K562 (cell line): Measurements from ENCODE around the gene CCDC78. TPM values are rescaled to one million over a fixed set of nuclear protein-coding genes. Genes with fewer than 3 reads are reported as not detected.

ENCODE experiments used
- DMBX1 ChIP-seq: fragments of 250-450 bp; sonication (Bioruptor Pico); IDR thresholded peaks from 2 replicates; pipeline ENCODE4 v1.8.0; 2022; ENCODE audit warnings: inconsistent platforms, mild to moderate bottlenecking, moderate library complexity, borderline replicate concordance
- FOSL1 ChIP-seq: fragments of 200-800 bp; sonication (Bioruptor generic); conservative IDR thresholded peaks from 2 replicates; pipeline ENCODE4 v1.6.1; 2016; ENCODE audit warnings: missing genetic modification characterization, missing compliant biosample characterization
- GTF2E2 ChIP-seq: fragments of 200-800 bp; sonication (Bioruptor generic); IDR thresholded peaks from 2 replicates; pipeline ENCODE4 v1.6.1; 2016; ENCODE audit warnings: missing genetic modification characterization, missing compliant biosample characterization
- HDAC2 ChIP-seq: fragments of 450-650 bp; IDR thresholded peaks from 2 replicates; pipeline ENCODE4 v1.6.1; 2016; ENCODE audit warnings: mild to moderate bottlenecking
- JUND ChIP-seq, 2 experiments: IDR thresholded peaks; 2 replicates in 1 of 2; 3 replicates in 1 of 2; pipeline ENCODE4 v1.6.1; 2011; ENCODE audit warnings: borderline replicate concordance in 2 of 2, low read depth in 2 of 2, low read length in 2 of 2, improper control_type of control experiment in 1 of 2, missing biosample characterization in 1 of 2, missing genetic modification characterization in 1 of 2, missing genetic modification reagents in 1 of 2
- RBBP5 ChIP-seq: fragments of 200-600 bp; sonication (generic); IDR thresholded peaks from 2 replicates; pipeline ENCODE4 v1.6.1; 2012; ENCODE audit warnings: borderline replicate concordance, mild to moderate bottlenecking, low read length, control low read depth, inconsistent platforms; ENCODE audit not compliant: insufficient read depth, poor library complexity, severe bottlenecking
- polyA plus RNA-seq, 8 experiments: library from polyadenylated mRNA; depleted of rRNA in 4 of 8; stranded (reverse) in 5 of 8; unstranded in 3 of 8; fragments of >200 nt; fragmentation: Nextera tagmentation in 2 of 8; fragmentation: Illumina TruSeq in 1 of 8; extraction: Ambion mirVana in 2 of 8; extraction: Trizol in 1 of 8; gene quantifications; 2 replicates each; pipeline versions ENCODE4 v1.2.1 to v1.2.3, GENCODE V29; 2011 to 2014; ENCODE audit warnings: inconsistent platforms in 1 of 8, missing spikeins in 1 of 8
- total RNA-seq, 7 experiments: library from RNA; depleted of rRNA in 6 of 7; stranded (reverse); fragments of >200 nt in 6 of 7; fragmentation: Illumina TruSeq in 2 of 7; extraction: Trizol in 2 of 7; gene quantifications; 2 replicates each; pipeline versions ENCODE4 v1.2.1 to v1.2.3, GENCODE V29; 2011 to 2021; ENCODE audit warnings: low replicate concordance in 1 of 7
- TF ChIP-seq, protein P1 (sequence below): fragments of 450-650 bp; IDR thresholded peaks from 2 replicates; pipeline ENCODE4 v1.6.1; 2016; ENCODE audit warnings: mild to moderate bottlenecking, moderate library complexity
- TF ChIP-seq, protein P2 (sequence below), 3 experiments: fragments of 200-800 bp in 1 of 3; sonication (Bioruptor generic) in 1 of 3; sonication (generic) in 1 of 3; formaldehyde crosslinking in 1 of 3; IDR thresholded peaks; 2 replicates each; pipeline versions ENCODE4 v1.6.1 to v1.8.0; 2016 to 2022; ENCODE audit warnings: mild to moderate bottlenecking in 2 of 3, missing compliant biosample characterization in 2 of 3, missing genetic modification characterization in 2 of 3, missing genetic modification reagents in 1 of 3
- TF ChIP-seq, protein P3 (sequence below), 2 experiments: fragments of 450-650 bp; conservative IDR thresholded peaks; 2 replicates each; pipeline ENCODE4 v1.6.1; 2017; ENCODE audit warnings: mild to moderate bottlenecking in 2 of 2, moderate library complexity in 2 of 2

Gene CCDC78
- total and polyA plus RNA-seq, 9 of the 15 experiments (the other 6 are each of a cell fraction or from before 2014, with no cell fraction given), result 0.24 to 17.7 (median 2.9) TPM

DNA sequence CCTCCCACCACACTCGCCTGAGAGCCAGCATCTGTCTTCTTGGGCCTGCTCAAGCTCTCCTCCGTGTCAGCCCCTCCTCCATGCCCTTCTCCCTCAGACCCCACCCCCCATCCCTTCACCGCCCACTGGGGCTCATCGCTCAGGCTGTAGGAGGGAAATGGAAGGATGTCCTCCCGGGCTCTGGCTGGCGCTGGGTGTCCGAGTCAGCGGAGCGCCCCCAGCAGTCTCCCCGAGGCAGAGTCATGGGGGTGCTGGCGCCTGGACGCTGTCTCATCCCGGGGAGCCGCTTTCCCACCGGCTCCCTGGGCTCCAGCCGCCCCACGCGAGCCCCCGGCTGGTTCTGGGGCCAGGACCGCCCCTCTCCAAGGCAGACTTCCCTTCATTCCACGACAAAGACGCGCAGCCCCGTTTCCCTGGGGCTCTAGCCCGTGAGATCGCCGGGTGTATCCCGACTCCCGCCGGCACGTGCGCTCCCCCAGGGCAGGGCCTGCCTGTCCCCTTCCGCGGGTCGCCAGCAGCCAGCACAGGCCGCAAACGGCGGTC lies 5.7 kb downstream of the CCDC78 start (continued):
- TF ChIP-seq, protein P1, sequence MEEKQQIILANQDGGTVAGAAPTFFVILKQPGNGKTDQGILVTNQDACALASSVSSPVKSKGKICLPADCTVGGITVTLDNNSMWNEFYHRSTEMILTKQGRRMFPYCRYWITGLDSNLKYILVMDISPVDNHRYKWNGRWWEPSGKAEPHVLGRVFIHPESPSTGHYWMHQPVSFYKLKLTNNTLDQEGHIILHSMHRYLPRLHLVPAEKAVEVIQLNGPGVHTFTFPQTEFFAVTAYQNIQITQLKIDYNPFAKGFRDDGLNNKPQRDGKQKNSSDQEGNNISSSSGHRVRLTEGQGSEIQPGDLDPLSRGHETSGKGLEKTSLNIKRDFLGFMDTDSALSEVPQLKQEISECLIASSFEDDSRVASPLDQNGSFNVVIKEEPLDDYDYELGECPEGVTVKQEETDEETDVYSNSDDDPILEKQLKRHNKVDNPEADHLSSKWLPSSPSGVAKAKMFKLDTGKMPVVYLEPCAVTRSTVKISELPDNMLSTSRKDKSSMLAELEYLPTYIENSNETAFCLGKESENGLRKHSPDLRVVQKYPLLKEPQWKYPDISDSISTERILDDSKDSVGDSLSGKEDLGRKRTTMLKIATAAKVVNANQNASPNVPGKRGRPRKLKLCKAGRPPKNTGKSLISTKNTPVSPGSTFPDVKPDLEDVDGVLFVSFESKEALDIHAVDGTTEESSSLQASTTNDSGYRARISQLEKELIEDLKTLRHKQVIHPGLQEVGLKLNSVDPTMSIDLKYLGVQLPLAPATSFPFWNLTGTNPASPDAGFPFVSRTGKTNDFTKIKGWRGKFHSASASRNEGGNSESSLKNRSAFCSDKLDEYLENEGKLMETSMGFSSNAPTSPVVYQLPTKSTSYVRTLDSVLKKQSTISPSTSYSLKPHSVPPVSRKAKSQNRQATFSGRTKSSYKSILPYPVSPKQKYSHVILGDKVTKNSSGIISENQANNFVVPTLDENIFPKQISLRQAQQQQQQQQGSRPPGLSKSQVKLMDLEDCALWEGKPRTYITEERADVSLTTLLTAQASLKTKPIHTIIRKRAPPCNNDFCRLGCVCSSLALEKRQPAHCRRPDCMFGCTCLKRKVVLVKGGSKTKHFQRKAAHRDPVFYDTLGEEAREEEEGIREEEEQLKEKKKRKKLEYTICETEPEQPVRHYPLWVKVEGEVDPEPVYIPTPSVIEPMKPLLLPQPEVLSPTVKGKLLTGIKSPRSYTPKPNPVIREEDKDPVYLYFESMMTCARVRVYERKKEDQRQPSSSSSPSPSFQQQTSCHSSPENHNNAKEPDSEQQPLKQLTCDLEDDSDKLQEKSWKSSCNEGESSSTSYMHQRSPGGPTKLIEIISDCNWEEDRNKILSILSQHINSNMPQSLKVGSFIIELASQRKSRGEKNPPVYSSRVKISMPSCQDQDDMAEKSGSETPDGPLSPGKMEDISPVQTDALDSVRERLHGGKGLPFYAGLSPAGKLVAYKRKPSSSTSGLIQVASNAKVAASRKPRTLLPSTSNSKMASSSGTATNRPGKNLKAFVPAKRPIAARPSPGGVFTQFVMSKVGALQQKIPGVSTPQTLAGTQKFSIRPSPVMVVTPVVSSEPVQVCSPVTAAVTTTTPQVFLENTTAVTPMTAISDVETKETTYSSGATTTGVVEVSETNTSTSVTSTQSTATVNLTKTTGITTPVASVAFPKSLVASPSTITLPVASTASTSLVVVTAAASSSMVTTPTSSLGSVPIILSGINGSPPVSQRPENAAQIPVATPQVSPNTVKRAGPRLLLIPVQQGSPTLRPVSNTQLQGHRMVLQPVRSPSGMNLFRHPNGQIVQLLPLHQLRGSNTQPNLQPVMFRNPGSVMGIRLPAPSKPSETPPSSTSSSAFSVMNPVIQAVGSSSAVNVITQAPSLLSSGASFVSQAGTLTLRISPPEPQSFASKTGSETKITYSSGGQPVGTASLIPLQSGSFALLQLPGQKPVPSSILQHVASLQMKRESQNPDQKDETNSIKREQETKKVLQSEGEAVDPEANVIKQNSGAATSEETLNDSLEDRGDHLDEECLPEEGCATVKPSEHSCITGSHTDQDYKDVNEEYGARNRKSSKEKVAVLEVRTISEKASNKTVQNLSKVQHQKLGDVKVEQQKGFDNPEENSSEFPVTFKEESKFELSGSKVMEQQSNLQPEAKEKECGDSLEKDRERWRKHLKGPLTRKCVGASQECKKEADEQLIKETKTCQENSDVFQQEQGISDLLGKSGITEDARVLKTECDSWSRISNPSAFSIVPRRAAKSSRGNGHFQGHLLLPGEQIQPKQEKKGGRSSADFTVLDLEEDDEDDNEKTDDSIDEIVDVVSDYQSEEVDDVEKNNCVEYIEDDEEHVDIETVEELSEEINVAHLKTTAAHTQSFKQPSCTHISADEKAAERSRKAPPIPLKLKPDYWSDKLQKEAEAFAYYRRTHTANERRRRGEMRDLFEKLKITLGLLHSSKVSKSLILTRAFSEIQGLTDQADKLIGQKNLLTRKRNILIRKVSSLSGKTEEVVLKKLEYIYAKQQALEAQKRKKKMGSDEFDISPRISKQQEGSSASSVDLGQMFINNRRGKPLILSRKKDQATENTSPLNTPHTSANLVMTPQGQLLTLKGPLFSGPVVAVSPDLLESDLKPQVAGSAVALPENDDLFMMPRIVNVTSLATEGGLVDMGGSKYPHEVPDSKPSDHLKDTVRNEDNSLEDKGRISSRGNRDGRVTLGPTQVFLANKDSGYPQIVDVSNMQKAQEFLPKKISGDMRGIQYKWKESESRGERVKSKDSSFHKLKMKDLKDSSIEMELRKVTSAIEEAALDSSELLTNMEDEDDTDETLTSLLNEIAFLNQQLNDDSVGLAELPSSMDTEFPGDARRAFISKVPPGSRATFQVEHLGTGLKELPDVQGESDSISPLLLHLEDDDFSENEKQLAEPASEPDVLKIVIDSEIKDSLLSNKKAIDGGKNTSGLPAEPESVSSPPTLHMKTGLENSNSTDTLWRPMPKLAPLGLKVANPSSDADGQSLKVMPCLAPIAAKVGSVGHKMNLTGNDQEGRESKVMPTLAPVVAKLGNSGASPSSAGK, result peak; percentile 34
- TF ChIP-seq HDAC2, result 0 out of 2 replicates have a peak, but pooled peaks have one; percentile 61
- peak; percentile 25; the same call in 1 of the 2 replicates for TF ChIP-seq JUND (IDR thresholded peaks at IDR 0.05; ENCODE audit: borderline replicate concordance, low read depth, low read length)
- no peak; the same call in 2 of the 3 replicates for TF ChIP-seq JUND (tag; IDR thresholded peaks at IDR 0.05; ENCODE audit: borderline replicate concordance, low read depth, low read length)
- TF ChIP-seq, protein P2, sequence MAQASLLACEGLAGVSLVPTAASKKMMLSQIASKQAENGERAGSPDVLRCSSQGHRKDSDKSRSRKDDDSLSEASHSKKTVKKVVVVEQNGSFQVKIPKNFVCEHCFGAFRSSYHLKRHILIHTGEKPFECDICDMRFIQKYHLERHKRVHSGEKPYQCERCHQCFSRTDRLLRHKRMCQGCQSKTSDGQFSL (CRISPR knock-in tag; IDR thresholded peaks at IDR 0.05), result peak; percentile 89
- TF ChIP-seq, protein P2 (tag; IDR thresholded peaks at IDR 0.05), result peak in 1 of 2 experiments; percentile 75; a peak in 2 of 4 replicates
- TF ChIP-seq FOSL1 (tag), result peak; percentile 46; the same call in 1 of the 2 replicates
- TF ChIP-seq, protein P3, sequence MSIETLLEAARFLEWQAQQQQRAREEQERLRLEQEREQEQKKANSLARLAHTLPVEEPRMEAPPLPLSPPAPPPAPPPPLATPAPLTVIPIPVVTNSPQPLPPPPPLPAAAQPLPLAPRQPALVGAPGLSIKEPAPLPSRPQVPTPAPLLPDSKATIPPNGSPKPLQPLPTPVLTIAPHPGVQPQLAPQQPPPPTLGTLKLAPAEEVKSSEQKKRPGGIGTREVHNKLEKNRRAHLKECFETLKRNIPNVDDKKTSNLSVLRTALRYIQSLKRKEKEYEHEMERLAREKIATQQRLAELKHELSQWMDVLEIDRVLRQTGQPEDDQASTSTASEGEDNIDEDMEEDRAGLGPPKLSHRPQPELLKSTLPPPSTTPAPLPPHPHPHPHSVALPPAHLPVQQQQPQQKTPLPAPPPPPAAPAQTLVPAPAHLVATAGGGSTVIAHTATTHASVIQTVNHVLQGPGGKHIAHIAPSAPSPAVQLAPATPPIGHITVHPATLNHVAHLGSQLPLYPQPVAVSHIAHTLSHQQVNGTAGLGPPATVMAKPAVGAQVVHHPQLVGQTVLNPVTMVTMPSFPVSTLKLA (conservative IDR thresholded peaks at IDR 0.05), result peak; percentile 47 to 82; a peak in 3 of 4 replicates
- TF ChIP-seq RBBP5, result no peak
- TF ChIP-seq DMBX1, result no peak
- TF ChIP-seq GTF2E2 (tag), result peak; percentile 58; the same call in 1 of the 2 replicates
